Smooth muscle cell (in vitro differentiated cells): ENCODE results near the gene WDR59. TPM values are rescaled to one million over a fixed set of nuclear protein-coding genes. Genes with fewer than 3 reads are reported as not detected.

ENCODE experiments used
- DNase-seq: peaks from one replicate; lab custom pipeline; 2025; ENCODE audit not compliant: unreplicated experiment; lab: John Stamatoyannopoulos, UW
- H2AFZ ChIP-seq: fragments of 200-600 bp; sonication (generic); 2 replicates; pipeline ENCODE4 v1.6.0; 2016; ENCODE audit warnings: antibody characterized with exemption, low read depth, mild to moderate bottlenecking
- H3F3A ChIP-seq: fragments of 200-600 bp; sonication (generic); 2 replicates; pipeline ENCODE4 v1.6.0; 2017; ENCODE audit warnings: antibody characterized with exemption, low read depth
- H3K27ac ChIP-seq: fragments of 200-600 bp; sonication (generic); 2 replicates; pipeline ENCODE4 v1.5.1; 2016; ENCODE audit warnings: low read depth, mild to moderate bottlenecking
- H3K27me3 ChIP-seq: fragments of 200-600 bp; sonication (generic); 2 replicates; pipeline ENCODE4 v1.6.1; 2016; ENCODE audit warnings: low read depth, mild to moderate bottlenecking
- H3K36me3 ChIP-seq: fragments of 200-600 bp; sonication (generic); 2 replicates; pipeline ENCODE4 v1.5.1; 2016; ENCODE audit warnings: low read depth
- H3K4me1 ChIP-seq: fragments of 200-600 bp; sonication (generic); 2 replicates; pipeline ENCODE4 v1.5.1; 2016; ENCODE audit warnings: low read depth
- H3K4me2 ChIP-seq: fragments of 200-600 bp; sonication (generic); 2 replicates; pipeline ENCODE4 v1.6.0; 2016; ENCODE audit warnings: mild to moderate bottlenecking
- H3K4me3 ChIP-seq: fragments of 200-600 bp; sonication (generic); 2 replicates; pipeline ENCODE4 v1.5.1; 2016; ENCODE audit warnings: mild to moderate bottlenecking
- H3K79me2 ChIP-seq: fragments of 200-600 bp; sonication (generic); 2 replicates; pipeline ENCODE4 v1.6.0; 2016; ENCODE audit warnings: low read depth, mild to moderate bottlenecking
- H3K9ac ChIP-seq: fragments of 200-600 bp; sonication (generic); 2 replicates; pipeline ENCODE4 v1.6.0; 2016; ENCODE audit warnings: low read depth
- H3K9me3 ChIP-seq: fragments of 200-600 bp; sonication (generic); replicated peaks from 2 replicates; pipeline ENCODE4 v1.5.1; 2016; ENCODE audit warnings: low read depth
- H4K20me1 ChIP-seq: fragments of 200-600 bp; sonication (generic); 2 replicates; pipeline ENCODE4 v1.6.0; 2016; ENCODE audit warnings: low read depth
- WGBS: methylation state at CpG from one replicate; pipeline ENCODE4 v1.1.7; 2016; ENCODE audit warnings: low lambda C conversion rate; 5-methylcytosine and 5-hydroxymethylcytosine counted together
- polyA plus RNA-seq: library from polyadenylated mRNA; unstranded; fragments of >200 nt; fragmentation: Nextera tagmentation; extraction: Ambion mirVana; gene quantifications from 2 replicates; pipeline ENCODE4 v1.2.1, GENCODE V29; 2016
- total RNA-seq: library from RNA; depleted of rRNA; stranded (reverse); fragments of >200 nt; gene quantifications from 2 replicates; pipeline ENCODE4 v1.2.3, GENCODE V29; 2014
- TF ChIP-seq, protein P1 (sequence below): fragments of 200-600 bp; sonication (generic); IDR thresholded peaks from 2 replicates; pipeline ENCODE4 v1.5.1; 2017; ENCODE audit warnings: borderline replicate concordance, mild to moderate bottlenecking, antibody characterized with exemption; ENCODE audit not compliant: insufficient read depth, poor library complexity, severe bottlenecking

Gene WDR59
- total and polyA plus RNA-seq, 2 experiments from 2014 or later = 14.3 to 19.2 TPM

DNA sequence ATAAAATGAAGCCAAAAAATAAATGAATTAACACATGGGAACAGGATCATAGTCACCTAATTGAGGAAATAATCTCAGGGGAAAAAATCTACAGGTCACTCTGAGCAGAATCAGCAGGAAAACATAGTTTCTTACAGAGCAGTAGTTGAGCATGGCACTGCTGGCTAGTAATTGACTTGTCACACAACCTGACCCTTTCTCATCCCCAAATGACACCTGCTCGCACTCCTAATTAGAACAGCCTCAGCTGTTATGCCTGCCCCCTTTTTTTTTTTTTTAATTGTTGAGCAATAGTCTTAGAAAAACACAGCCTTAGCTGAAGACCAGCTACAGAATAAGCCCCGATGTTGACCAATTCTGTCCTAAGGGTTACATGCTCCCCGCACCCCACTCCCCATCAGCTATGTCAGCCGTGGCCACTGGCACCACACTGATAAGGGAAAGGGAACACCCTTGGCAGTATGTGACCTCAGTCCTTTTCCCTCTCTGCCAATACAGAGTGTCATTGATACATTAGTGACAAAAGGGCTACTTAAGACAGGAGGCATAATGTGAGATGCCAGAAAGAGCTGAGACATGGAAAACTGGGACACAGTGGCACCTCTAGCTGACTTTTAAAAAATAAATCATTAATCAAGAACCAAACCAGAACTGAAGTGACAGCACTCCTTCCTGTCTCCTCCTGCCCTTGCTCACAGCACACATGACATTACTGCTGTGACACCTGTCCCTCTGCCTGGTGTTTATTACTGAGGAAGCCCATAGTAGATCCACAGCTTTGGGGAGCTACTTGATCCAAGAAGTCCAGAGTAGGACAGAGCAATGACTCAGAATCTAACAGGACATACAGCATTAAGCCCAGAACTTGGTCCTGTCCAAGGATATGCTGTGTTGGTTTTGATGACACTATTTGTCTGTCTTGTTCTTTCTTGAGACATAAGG, 41.7 kb downstream of the WDR59 start:
- H3F3A ChIP-seq = no peaks in the 10 kb centered on the region
- no peak overlapping the region for H3K4me3 ChIP-seq
- H3K27ac ChIP-seq = no peak overlapping the region
- TF ChIP-seq, protein P1, sequence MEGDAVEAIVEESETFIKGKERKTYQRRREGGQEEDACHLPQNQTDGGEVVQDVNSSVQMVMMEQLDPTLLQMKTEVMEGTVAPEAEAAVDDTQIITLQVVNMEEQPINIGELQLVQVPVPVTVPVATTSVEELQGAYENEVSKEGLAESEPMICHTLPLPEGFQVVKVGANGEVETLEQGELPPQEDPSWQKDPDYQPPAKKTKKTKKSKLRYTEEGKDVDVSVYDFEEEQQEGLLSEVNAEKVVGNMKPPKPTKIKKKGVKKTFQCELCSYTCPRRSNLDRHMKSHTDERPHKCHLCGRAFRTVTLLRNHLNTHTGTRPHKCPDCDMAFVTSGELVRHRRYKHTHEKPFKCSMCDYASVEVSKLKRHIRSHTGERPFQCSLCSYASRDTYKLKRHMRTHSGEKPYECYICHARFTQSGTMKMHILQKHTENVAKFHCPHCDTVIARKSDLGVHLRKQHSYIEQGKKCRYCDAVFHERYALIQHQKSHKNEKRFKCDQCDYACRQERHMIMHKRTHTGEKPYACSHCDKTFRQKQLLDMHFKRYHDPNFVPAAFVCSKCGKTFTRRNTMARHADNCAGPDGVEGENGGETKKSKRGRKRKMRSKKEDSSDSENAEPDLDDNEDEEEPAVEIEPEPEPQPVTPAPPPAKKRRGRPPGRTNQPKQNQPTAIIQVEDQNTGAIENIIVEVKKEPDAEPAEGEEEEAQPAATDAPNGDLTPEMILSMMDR = no peak
- over 99% methylated on average over 4 of the region's 4 CpGs for WGBS
- H3K9ac ChIP-seq = no peak overlapping the region
- no peaks in the 10 kb centered on the region for H4K20me1 ChIP-seq
- no peak overlapping the region for H2AFZ ChIP-seq
- no peak overlapping the region for H3K4me2 ChIP-seq
- H3K9me3 ChIP-seq = no peaks in the 10 kb centered on the region
- peaks cover 4% of the 10 kb centered on the region for H3K36me3 ChIP-seq
- DNase-seq = no peak
- no peaks in the 10 kb centered on the region for H3K27me3 ChIP-seq
- H3K79me2 ChIP-seq = no peaks in the 10 kb centered on the region
- no peaks in the 10 kb centered on the region for H3K4me1 ChIP-seq

DNA sequence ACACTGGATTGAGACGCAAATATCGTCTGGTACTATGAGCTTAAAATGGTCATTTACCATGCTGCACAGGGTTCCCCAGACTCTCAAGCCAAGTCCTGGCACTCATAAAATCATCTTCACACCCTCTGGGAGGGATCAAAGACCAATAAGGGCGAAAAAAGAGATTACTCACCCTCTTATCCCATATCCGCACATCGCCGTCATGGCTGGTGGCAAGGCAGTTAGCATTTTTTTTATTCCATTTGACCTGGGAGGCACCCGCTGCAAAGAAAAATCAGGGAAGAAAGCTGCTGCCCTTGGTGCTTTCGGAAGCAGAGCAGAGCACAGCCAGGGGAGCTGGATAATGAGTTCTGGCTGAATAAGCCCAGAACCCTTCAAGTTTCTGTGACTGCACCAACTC, 42.4 kb downstream of the WDR59 start:
- no peaks in the 10 kb centered on the region for H4K20me1 ChIP-seq
- H2AFZ ChIP-seq = no peak overlapping the region
- no peak for DNase-seq
- H3K4me1 ChIP-seq = no peaks in the 10 kb centered on the region
- TF ChIP-seq, protein P1 = no peak
- H3K79me2 ChIP-seq = no peaks in the 10 kb centered on the region
- no peak overlapping the region for H3K27ac ChIP-seq
- no peak overlapping the region for H3K4me3 ChIP-seq
- no peaks in the 10 kb centered on the region for H3K9me3 ChIP-seq
- 93% methylated on average over 8 of the region's 8 CpGs for WGBS
- no peaks in the 10 kb centered on the region for H3K27me3 ChIP-seq
- no peaks in the 10 kb centered on the region for H3F3A ChIP-seq
- H3K4me2 ChIP-seq = no peak overlapping the region
- H3K36me3 ChIP-seq = peaks cover 4% of the 10 kb centered on the region
- no peak overlapping the region for H3K9ac ChIP-seq

DNA sequence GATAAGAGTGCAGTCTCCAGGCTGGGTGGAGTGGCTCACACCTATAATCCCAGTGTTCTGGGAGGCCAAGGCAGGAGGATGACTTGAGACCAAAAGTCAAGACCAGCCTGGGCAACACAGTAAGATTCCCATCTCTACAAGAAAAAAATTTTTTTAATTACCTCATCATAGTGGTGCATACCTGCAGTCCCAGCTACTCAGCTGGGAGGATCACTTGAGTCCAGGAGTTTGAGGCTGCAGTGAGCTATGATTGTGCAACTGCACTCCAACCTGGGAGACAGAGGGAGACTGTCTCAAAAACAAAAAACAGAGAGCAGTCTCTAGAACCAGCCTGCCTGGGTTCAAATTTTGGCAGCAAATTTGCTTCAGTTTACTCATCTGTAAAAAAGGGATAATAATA, 45.2 kb downstream of the WDR59 start:
- Histone ChIP-seq H4K20me1 (no peaks in the 10 kb centered on the region), H3F3A (no peaks in the 10 kb centered on the region), H3K79me2 (no peaks in the 10 kb centered on the region), H3K27me3 (no peaks in the 10 kb centered on the region), H3K9ac (no peak overlapping the region), H3K9me3 (no peaks in the 10 kb centered on the region), H2AFZ (no peak overlapping the region), H3K4me3 (no peak overlapping the region), H3K4me1 (no peaks in the 10 kb centered on the region), H3K4me2 (no peak overlapping the region), H3K36me3 (no peaks in the 10 kb centered on the region), H3K27ac (no peak overlapping the region)
- DNase-seq = no peak
- TF ChIP-seq, protein P1 = no peak
